Pulmonary artery endothelial cell (primary cell): ENCODE results near the gene MAP3K2. TPM values are rescaled to one million over a fixed set of nuclear protein-coding genes. Genes with fewer than 3 reads are reported as not detected.

Experiments
- DNase-seq: peaks from one replicate; pipeline ENCODE4 v3.0.0-alpha.2; 2011; ENCODE audit warnings: low read depth, low spot score
- total RNA-seq: library from RNA; depleted of rRNA; stranded (reverse); fragments of >200 nt; gene quantifications from 2 replicates; pipeline ENCODE4 v1.2.3, GENCODE V29; 2014

The MAP3K2 gene
- total RNA-seq, 1 donor from 2014 or later = 16.9 TPM

DNA sequence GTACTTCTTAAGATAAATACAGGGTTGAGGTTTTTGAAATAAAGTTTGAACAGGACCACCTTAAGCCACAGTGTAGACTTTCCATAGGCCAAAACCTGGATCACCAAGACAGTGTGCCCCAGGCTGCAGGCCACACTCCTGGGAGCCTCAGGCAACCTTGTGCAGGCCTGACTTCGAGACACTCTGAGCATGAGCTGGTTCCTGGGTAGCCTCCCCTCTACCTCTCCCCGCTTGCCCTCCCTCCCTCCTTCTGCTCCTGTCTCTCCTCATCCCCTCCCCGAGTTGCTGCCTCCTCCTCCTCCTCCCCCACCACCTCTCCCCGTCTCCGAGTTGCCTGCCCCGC, 19.9 kb upstream of the MAP3K2 start:
- DNase-seq = no peak

GRCh38 chr2:127407091-127407490, 19.3 kb upstream of the MAP3K2 start:
- no peak for DNase-seq

GRCh38 chr2:127406454-127406853, 18.7 kb upstream of the MAP3K2 start:
- DNase-seq = no peak

- no peak for DNase-seq
These were observed 17.5 kb upstream of the MAP3K2 start for GRCh38 chr2:127405255-127405610.

DNA sequence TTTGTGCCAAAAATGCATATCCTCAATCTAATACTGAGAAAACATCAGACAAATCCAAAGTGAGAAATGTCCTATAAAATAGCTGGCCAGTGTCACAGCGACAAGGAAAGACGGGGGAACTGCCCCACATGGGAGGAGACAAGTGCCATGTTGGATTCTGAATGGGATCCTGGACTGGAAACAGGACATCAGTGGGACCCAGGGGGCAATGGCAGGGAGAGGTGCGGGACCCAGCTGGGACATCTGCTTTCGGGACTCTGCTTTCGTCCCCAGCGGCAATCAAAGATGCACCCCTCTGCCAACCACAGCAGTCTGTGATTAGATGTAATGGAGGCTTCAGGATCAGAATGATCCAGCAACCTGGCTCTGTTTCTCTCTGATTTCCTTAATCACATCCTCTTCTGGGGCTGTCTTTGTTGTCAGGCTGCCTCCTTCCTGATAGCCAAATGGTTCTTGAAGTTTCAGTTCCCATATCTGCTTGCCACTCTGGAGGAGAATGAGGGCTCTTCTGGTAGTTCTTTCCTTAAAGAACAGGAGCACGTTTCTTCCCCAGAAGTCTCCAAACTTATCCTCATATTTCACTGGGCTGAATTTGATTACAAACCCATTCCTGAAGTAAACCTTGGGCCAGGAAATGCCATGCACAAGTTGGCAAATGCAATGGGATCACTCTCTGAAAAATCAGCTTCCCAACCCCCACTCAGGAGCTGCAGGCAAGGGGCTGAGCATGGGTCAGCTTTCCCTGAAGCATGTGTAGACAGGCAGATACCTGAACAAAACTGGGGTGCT, 16.9 kb upstream of the MAP3K2 start:
- no peak for DNase-seq

- no peak for DNase-seq
These were observed 15.7 kb upstream of the MAP3K2 start for GRCh38 chr2:127403460-127403859.

DNA sequence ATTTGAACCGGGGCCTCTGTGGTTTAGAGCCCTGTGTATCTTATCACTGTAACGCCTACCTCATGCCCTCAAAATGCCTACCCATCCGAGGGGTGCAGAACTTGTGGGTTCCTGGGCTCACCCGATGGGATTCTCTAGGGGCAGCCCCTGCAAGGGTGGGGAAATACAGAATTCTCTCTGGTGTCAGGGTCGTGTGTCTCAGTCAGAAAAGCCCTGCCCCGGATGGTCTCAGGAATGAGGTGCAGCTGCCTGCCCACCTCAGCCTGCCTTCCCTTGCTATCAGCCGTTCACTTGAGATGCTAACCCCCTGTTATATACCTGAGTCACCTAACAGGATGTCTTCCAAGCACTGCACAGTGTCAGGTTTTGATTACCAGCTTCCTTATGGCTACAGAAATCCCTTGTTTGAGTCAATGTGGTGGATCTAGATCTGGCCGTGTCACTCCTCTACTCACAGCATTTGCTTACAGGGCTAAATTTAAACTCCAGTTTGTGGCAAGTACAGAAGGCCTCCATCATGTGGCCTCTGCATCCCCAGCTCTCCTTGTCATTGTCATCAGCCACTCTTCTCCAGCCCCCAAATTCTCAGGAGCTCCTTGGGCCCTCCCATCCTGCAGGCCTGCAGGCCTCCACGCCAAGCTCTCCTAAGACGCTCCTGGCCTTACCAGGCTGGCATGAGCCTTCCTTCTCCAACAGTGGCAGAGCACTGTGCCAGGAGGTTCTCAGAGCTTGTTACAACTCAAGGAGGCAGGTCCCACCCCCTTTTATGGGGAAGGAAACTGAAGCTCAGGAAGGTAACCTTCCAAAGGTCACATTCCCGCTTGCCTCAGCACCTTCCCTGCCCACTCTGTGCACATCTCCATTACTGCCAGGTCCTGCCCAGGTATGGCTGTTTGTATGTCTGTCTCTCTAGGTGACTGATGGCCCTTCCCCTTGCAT, 14.3 kb upstream of the MAP3K2 start:
- no peak for DNase-seq

DNA sequence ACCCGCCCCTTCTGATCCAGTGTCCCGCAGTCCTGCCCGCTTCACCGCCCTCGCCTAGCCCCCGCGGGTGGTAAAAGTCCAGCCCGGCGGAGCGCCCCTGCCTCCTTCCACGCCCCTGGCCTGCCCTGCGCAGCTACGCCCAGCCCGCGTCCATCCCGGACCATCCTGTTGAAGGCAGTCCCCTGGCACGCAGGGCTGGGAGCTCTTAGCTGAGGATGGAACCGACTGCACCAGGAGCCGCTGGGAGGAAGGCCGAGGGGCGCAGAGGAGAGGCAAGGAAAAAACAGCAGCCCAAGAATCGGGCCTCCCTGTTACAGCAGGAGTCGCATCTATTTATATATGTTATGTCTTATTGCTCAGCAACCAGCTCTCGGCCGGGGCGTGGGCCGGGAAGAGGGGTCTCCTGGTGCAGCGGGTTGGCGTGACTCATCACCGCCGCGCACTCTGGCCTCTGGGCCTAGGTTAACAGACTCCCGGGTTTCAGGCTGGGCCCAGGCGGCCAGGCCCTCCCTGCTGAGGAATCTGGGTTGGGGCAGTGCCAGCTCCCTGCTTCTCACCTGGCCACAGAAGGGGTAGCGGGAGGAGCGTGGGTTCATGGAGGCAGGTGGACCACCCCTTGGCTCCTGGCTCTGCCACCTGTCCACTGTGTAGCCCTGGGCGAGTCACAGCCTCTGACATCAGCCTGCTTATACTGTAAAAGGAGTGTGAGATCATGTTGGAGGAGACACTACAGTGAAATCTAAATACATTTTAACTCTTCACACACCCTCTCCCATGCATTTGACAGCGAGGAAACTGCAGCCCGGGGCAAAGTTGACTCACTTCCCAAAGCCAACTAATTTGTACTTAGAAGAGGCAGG, 13.4 kb upstream of the MAP3K2 start:
- DNase-seq = no peak

GRCh38 chr2:127400533-127400896, 12.7 kb upstream of the MAP3K2 start:
- DNase-seq = no peak

DNA sequence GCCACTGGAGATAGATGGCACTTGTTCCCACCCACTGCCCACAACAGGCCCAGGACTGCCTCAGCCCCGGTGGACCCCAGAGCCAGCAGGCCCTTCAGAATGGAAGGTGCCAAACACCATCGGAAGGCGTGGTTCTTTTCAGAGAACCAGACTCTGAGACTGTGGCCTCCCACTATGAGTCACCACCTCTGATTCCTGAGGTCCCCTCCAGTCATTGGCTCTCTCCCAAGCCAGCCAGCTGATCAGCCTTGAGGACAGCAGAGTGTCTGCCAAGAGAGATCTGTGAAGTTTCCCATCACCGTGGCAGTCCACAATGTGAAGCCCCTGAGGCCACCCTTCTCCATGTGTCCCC, 10.4 kb upstream of the MAP3K2 start:
- DNase-seq = peak; percentile 63

GRCh38 chr2:127397568-127398238, 9.9 kb upstream of the MAP3K2 start:
- no peak for DNase-seq

GRCh38 chr2:127394492-127394891, 6.7 kb upstream of the MAP3K2 start:
- DNase-seq = no peak

DNA sequence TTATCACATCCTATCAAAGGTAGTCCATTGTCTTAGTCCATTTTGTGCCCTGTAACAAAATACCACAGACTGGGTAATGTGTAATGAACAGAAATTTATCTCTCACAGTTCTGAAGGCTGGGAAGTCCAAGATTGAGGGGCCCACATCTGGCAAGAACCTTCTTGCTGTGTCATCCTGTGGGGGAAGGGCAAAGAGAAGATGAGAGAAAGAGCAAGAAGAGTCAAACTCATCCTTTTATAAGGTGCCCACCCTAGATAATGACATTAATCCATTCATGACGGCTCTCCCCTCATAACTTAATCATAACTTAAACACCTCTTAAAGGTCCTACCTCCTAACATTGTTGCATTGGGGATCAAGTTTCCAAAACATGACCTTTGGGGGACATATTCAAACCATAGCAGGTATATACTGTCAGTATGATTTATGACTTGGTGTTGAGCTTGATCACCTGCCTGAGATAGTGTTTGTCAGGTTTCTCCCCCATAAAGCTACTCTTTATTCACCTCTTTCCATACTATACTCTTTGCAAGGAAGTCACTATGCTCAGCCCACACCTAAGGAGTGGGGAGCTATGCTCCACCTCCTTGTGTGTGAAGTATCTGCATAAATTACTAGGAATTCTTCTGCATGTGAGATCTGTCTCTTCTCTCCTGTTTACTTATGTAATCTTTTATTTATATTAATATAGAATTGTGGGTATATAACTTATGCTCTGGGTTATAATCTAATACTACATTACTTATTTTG, 5.2 kb upstream of the MAP3K2 start:
- DNase-seq = no peak

DNA sequence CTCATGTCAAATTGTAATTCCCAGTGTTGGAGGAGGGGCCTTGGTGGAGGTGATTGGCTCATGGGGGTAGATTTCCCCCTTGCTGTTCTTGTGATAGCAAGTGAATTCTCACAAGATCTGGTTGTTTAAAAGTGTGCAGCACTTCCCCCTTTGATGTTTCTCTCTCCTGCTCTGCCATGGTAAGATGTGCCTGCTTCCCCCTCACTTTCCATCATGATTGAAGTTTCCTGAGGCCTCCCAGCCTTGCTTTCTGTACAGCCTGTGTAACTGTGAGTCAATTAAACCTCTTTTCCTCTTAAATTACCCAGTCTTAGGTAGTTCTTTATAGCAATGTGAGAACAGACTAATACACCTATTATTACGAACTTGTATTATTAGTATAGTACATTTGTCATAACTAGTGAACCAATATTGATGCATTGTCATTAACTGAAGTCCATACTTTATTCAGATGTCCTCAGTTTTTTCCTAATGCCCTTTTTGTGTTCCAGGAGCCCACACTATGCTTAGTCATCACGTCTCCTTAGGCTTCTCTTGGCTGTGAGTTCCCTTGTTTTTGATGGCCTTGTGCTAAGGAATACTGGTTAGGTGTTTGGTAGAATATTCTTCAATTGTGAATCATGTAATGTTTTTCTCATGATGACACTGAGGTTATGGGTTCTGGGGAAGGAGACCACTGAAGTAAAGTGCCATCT, 4.5 kb upstream of the MAP3K2 start:
- no peak for DNase-seq

GRCh38 chr2:127389778-127390435, 2.1 kb upstream of the MAP3K2 start:
- DNase-seq = no peak

DNA sequence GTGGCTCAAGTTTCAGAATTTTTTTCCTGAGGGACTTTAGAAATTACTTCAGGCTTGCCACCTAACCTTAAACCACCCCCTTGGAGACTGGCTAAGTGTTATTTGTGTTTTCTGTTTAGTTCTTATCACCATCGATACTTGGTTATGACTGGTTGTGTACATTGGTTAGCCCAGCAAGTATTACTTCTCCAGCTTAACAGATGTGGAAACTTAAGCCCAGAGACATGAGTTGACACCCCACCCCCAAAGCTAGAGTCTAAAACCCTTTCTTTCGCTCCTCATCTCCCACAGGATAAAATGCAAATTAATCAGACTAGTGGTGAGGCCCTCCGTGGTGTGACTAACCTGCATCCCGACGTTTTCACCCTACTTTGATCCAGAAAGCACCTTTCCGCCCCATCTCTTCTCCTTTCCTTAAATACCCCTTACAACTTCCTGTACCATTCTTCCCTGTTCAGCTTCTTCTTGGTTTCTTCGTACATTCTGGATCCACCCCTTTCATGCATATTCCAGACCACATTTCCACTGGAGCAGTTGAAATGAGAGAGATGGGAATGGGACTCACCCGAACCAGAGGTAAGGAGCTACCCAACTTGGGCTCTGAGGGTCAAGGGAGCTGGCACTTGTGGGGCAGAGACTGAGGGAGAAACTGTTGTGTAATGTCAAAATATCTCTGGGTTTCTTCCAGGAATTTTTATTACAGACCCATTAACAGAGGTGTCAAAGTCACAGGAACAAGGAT, 819 bp upstream of the MAP3K2 start:
- no peak for DNase-seq

DNA sequence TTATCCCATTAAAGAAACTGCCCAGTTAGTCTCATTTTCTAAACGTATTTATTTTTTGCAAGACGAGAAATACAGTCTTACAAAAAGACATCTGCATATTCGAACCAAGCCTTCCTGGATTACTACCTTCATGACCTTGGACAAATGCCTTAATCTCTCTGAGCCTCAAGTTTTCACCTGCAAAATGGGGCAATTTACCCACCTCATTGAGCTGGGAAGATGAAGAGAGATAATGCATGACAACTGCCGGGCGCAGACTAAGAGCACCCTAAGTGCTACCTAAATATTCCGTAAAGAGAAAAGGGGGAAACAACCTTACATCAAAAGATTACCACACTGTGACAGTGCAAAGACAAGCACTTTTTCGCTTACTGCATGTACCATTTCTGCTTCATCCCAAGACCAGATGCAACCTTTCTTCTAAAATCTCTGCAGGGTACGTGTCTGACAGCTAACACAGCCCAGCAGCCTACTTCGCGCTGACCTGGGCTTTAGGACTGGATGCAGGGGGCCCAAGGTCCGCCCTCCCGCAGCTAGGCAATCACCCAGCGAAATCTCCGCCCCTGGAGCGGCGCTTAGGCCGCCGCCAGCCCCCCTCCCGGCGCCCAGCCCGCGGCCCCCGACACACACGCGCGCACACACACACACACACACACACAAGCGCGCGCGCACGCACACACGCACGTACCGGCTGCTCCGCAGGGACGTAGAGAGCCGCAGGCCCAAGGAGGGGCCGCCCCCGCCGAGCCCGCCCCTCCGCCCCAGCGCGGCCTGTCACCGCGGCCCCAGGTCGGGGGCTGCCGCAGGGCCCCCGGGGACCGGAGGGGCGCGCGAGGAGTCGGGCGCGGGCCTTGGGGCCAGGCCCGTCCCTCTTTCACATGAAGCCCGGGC, 766 bp downstream of the MAP3K2 start:
- peak; percentile 68 for DNase-seq

GRCh38 chr2:127386246-127386645, 1.5 kb downstream of the MAP3K2 start:
- no peak for DNase-seq
